Neuronal stem cell (in vitro differentiated cells): ENCODE data around the gene EEF1AKMT2.

Experiments
- DNase-seq: peaks from one replicate; pipeline ENCODE4 v3.0.0-alpha.2; 2013; ENCODE audit warnings: low spot score
- H2AFZ ChIP-seq: one replicate; pipeline ENCODE4 v1.6.1; 2013; ENCODE audit warnings: mild to moderate bottlenecking, low read length, inconsistent platforms
- H2AK5ac ChIP-seq: 2 replicates; pipeline ENCODE4 v1.6.1; 2013; ENCODE audit warnings: low read depth, mild to moderate bottlenecking, inconsistent platforms, low read length, moderate library complexity, mixed read lengths
- H2BK120ac ChIP-seq: 2 replicates; pipeline ENCODE4 v1.6.1; 2013; ENCODE audit warnings: low read depth, mild to moderate bottlenecking, inconsistent platforms, low read length, moderate library complexity, mixed read lengths
- H2BK12ac ChIP-seq: one replicate; pipeline ENCODE4 v1.6.1; 2013; ENCODE audit warnings: low read length, inconsistent platforms
- H2BK15ac ChIP-seq: 2 replicates; pipeline ENCODE4 v1.6.1; 2013; ENCODE audit warnings: mild to moderate bottlenecking, low read length, inconsistent platforms, mixed read lengths
- H2BK5ac ChIP-seq: one replicate; pipeline ENCODE4 v1.6.1; 2013; ENCODE audit warnings: inconsistent platforms, mild to moderate bottlenecking, low read length, moderate library complexity
- H3K14ac ChIP-seq: one replicate; pipeline ENCODE4 v1.6.1; 2013; ENCODE audit warnings: low read length, inconsistent platforms
- H3K18ac ChIP-seq: 2 replicates; pipeline ENCODE4 v1.6.1; 2013; ENCODE audit warnings: low read length, inconsistent platforms
- H3K23ac ChIP-seq: 2 replicates; pipeline ENCODE4 v1.6.1; 2013; ENCODE audit warnings: low read depth, mild to moderate bottlenecking, mixed read lengths, low read length, inconsistent platforms; ENCODE audit not compliant: poor library complexity
- H3K27ac ChIP-seq: replicated peaks from 3 replicates; pipeline ENCODE4 v1.5.1; 2013; ENCODE audit warnings: low read length, inconsistent platforms
- H3K27me3 ChIP-seq, 3 experiments: 2 replicates each; pipeline ENCODE4 v1.6.1; 2013; ENCODE audit warnings: low read length in 3 of 3, mild to moderate bottlenecking in 2 of 3, inconsistent platforms in 1 of 3, low read depth in 1 of 3, mixed read lengths in 1 of 3, moderate library complexity in 1 of 3; ENCODE audit not compliant: control insufficient read depth in 3 of 3, insufficient read depth in 3 of 3
- H3K36me3 ChIP-seq, 2 donors: replicated peaks in 1 of 2; 2 replicates each; pipeline ENCODE4 v1.6.1; 2013; ENCODE audit warnings: low read length in 2 of 2; ENCODE audit not compliant: control insufficient read depth in 2 of 2, insufficient read depth in 2 of 2
- H3K4ac ChIP-seq: 2 replicates; pipeline ENCODE4 v1.6.1; 2013; ENCODE audit warnings: inconsistent platforms, mild to moderate bottlenecking, low read length, moderate library complexity
- H3K4me1 ChIP-seq, 2 donors: 1 replicate in 1 of 2; 2 replicates in 1 of 2; pipeline ENCODE4 v1.6.1; 2013; ENCODE audit warnings: low read length in 2 of 2, low read depth in 1 of 2; ENCODE audit not compliant: control insufficient read depth in 2 of 2, insufficient read depth in 1 of 2
- H3K4me2 ChIP-seq: one replicate; pipeline ENCODE4 v1.6.1; 2013; ENCODE audit warnings: mild to moderate bottlenecking, low read length, inconsistent platforms; ENCODE audit not compliant: insufficient read depth, poor library complexity, severe bottlenecking
- H3K4me3 ChIP-seq, 2 donors: 2 replicates each; pipeline ENCODE4 v1.5.1; 2013; ENCODE audit warnings: low read length in 2 of 2, mild to moderate bottlenecking in 2 of 2, inconsistent platforms in 1 of 2, moderate library complexity in 1 of 2
- H3K79me1 ChIP-seq: one replicate; pipeline ENCODE4 v1.6.1; 2013; ENCODE audit warnings: low read depth, mild to moderate bottlenecking, inconsistent platforms, low read length, moderate library complexity
- H3K9ac ChIP-seq: one replicate; pipeline ENCODE4 v1.6.1; 2013; ENCODE audit warnings: mild to moderate bottlenecking, low read depth, low read length, inconsistent platforms; ENCODE audit not compliant: poor library complexity
- H3K9me3 ChIP-seq, 2 donors: replicated peaks in 1 of 2; 2 replicates each; pipeline versions ENCODE3 to v1.6.1; 2013; ENCODE audit warnings: low read length in 2 of 2, mild to moderate bottlenecking in 2 of 2, inconsistent platforms in 1 of 2, low read depth in 1 of 2, mixed read lengths in 1 of 2, moderate library complexity in 1 of 2; ENCODE audit not compliant: control insufficient read depth in 2 of 2, insufficient read depth in 1 of 2
- H4K8ac ChIP-seq: one replicate; pipeline ENCODE4 v1.6.1; 2013; ENCODE audit warnings: low read depth, mild to moderate bottlenecking, inconsistent platforms, low read length, moderate library complexity
- H4K91ac ChIP-seq: one replicate; pipeline ENCODE4 v1.6.1; 2013; ENCODE audit warnings: low read length, low read depth, mild to moderate bottlenecking, inconsistent platforms; ENCODE audit not compliant: poor library complexity
- WGBS, 2 donors: extraction: QIAGEN DNeasy Blood & Tissue Kit; methylation state at CpG; one replicate each; pipeline ENCODE4 v1.1.7; 2013; ENCODE audit warnings: missing lambda C conversion rate in 2 of 2, mixed read lengths in 1 of 2; ENCODE audit not compliant: insufficient read length in 2 of 2, insufficient replicate concordance in 1 of 2; ENCODE audit errors: extremely low coverage in 2 of 2; 5-methylcytosine and 5-hydroxymethylcytosine counted together

EEF1AKMT2 gene

GRCh38 chr10:124713679-124714255 is 77.9 kb downstream of the EEF1AKMT2 start:
- Histone ChIP-seq H4K8ac (no peak overlapping the region), H2BK12ac (no peak overlapping the region), H3K4me3 (no peak overlapping the region), H3K27me3 (no peaks in the 10 kb centered on the region), H3K36me3 (peaks cover 0 to 4% of the 10 kb centered on the region in 2 donors), H3K4ac (no peak overlapping the region), H2BK5ac (no peak overlapping the region), H3K9me3 (peaks cover 0 to 6% of the 10 kb centered on the region in 2 donors), H3K79me1 (peaks cover 7% of the 10 kb centered on the region), H3K14ac (no peak overlapping the region), H3K23ac (no peak overlapping the region), H2BK120ac (no peak overlapping the region), H3K18ac (no peak overlapping the region), H2AK5ac (no peak overlapping the region), H3K4me2 (no peak overlapping the region), H2AFZ (no peak overlapping the region), H4K91ac (no peak overlapping the region), H3K27ac (no peak overlapping the region), H3K9ac (no peak overlapping the region), H2BK15ac (no peak overlapping the region), H3K4me1 (peaks cover 9 to 15% of the 10 kb centered on the region in 2 donors)
- WGBS, 2 donors: no CpG with 5 or more reads among the region's 10 CpGs
- DNase-seq: no peak

- H3K18ac ChIP-seq: peak overlapping the region; percentile 46
- H2AK5ac ChIP-seq: no peak overlapping the region
- H3K14ac ChIP-seq: peak overlapping the region; percentile 43
- peaks cover 0 to 4% of the 10 kb centered on the region in 2 donors for H3K36me3 ChIP-seq
- DNase-seq: no peak
- no peak overlapping the region for H3K9ac ChIP-seq
- no peak overlapping the region for H2BK5ac ChIP-seq
- H3K4me2 ChIP-seq: no peak overlapping the region
- H3K4me3 ChIP-seq: no peak overlapping the region
- no peak overlapping the region for H3K23ac ChIP-seq
- H3K4me1 ChIP-seq: peaks cover 11 to 20% of the 10 kb centered on the region in 2 donors
- no peak overlapping the region for H4K8ac ChIP-seq
- no peaks in the 10 kb centered on the region for H3K27me3 ChIP-seq
- peaks cover 7% of the 10 kb centered on the region for H3K79me1 ChIP-seq
- peak overlapping the region; percentile 18 for H4K91ac ChIP-seq
- peaks cover 0 to 6% of the 10 kb centered on the region in 2 donors for H3K9me3 ChIP-seq
- no peak overlapping the region for H3K27ac ChIP-seq
- H2BK12ac ChIP-seq: no peak overlapping the region
- H2AFZ ChIP-seq: no peak overlapping the region
- H2BK15ac ChIP-seq: no peak overlapping the region
- no peak overlapping the region for H3K4ac ChIP-seq
- WGBS, 2 donors: no CpG with 5 or more reads among the region's 5 CpGs
- H2BK120ac ChIP-seq: no peak overlapping the region
Measured at GRCh38 chr10:124712704-124713407, 78.8 kb downstream of the EEF1AKMT2 start.

GRCh38 chr10:124711145-124711544 is 80.5 kb downstream of the EEF1AKMT2 start:
- DNase-seq: no peak
- Histone ChIP-seq H3K4me3 (no peak overlapping the region), H3K9me3 (no peaks in the 10 kb centered on the region), H2BK120ac (no peak overlapping the region), H3K4me2 (no peak overlapping the region), H2BK15ac (no peak overlapping the region), H3K4ac (no peak overlapping the region), H2AFZ (no peak overlapping the region), H3K14ac (no peak overlapping the region), H3K9ac (no peak overlapping the region), H3K27ac (no peak overlapping the region), H2AK5ac (no peak overlapping the region), H2BK5ac (no peak overlapping the region), H4K91ac (no peak overlapping the region), H4K8ac (no peak overlapping the region), H2BK12ac (no peak overlapping the region), H3K18ac (no peak overlapping the region), H3K36me3 (peaks cover 4 to 7% of the 10 kb centered on the region in 2 donors), H3K4me1 (peaks cover 11 to 24% of the 10 kb centered on the region in 2 donors), H3K79me1 (peaks cover 10% of the 10 kb centered on the region), H3K27me3 (no peaks in the 10 kb centered on the region), H3K23ac (no peak overlapping the region)
- WGBS, 2 donors: no CpG with 5 or more reads among the region's 7 CpGs

GRCh38 chr10:124710266-124710881 is 81.3 kb downstream of the EEF1AKMT2 start:
- DNase-seq: no peak
- peaks cover 11 to 24% of the 10 kb centered on the region in 2 donors for H3K4me1 ChIP-seq
- H3K14ac ChIP-seq: no peak overlapping the region
- H2BK120ac ChIP-seq: no peak overlapping the region
- no peak overlapping the region for H2BK12ac ChIP-seq
- H3K9ac ChIP-seq: no peak overlapping the region
- H3K27ac ChIP-seq: no peak overlapping the region
- H3K4ac ChIP-seq: no peak overlapping the region
- no peak overlapping the region for H3K4me3 ChIP-seq
- H3K4me2 ChIP-seq: no peak overlapping the region
- no peaks in the 10 kb centered on the region for H3K27me3 ChIP-seq
- no peak overlapping the region for H2BK15ac ChIP-seq
- no peak overlapping the region for H2BK5ac ChIP-seq
- H4K91ac ChIP-seq: no peak overlapping the region
- no peak overlapping the region for H2AK5ac ChIP-seq
- peaks cover 7% of the 10 kb centered on the region for H3K79me1 ChIP-seq
- no CpG with 5 or more reads among the region's 14 CpGs for WGBS, 2 donors
- peaks cover 11 to 15% of the 10 kb centered on the region in 2 donors for H3K36me3 ChIP-seq
- H4K8ac ChIP-seq: no peak overlapping the region
- no peak overlapping the region for H2AFZ ChIP-seq
- no peak overlapping the region for H3K23ac ChIP-seq
- no peaks in the 10 kb centered on the region for H3K9me3 ChIP-seq
- no peak overlapping the region for H3K18ac ChIP-seq
